SH-SY5Y (cell line): ENCODE measurements around the gene ANKLE1.

Source experiments
- GATA2 ChIP-seq: IDR thresholded peaks from 2 replicates; pipeline ENCODE4 v1.6.1; 2011; ENCODE audit warnings: mild to moderate bottlenecking, low read depth, low read length
- GATA3 ChIP-seq: IDR thresholded peaks from 2 replicates; pipeline ENCODE4 v1.6.1; 2011; ENCODE audit warnings: low read depth, mild to moderate bottlenecking, low read length, moderate library complexity

GRCh38 chr19:17232258-17232657 is 49.4 kb upstream of the ANKLE1 start:
- TF ChIP-seq GATA3 (no peak), GATA2 (no peak)
